PC-3 (cell line): Measurements from ENCODE around the gene RNF212B.
"Not testable (repeated sequence)": the region's sequence is repeated elsewhere in the genome, so short reads cannot be mapped to it uniquely, and the experiment has no call there.

Experiments
- CTCF ChIP-seq: fragments of 300-600 bp; sonication (generic); conservative IDR thresholded peaks from 2 replicates; pipeline ENCODE4 v1.5.1; 2017; ENCODE audit warnings: antibody characterized with exemption, low read depth, mild to moderate bottlenecking, low read length
- EZH2 ChIP-seq: fragments of 300-600 bp; sonication (generic); IDR thresholded peaks from one replicate; pipeline ENCODE4 v1.6.1; 2017; ENCODE audit warnings: antibody characterized with exemption, mild to moderate bottlenecking, low read length; ENCODE audit not compliant: unreplicated experiment
- EZH2phosphoT487 ChIP-seq: fragments of 300-600 bp; sonication (generic); IDR thresholded peaks from 2 replicates; pipeline ENCODE4 v1.6.1; 2018; ENCODE audit warnings: mild to moderate bottlenecking, antibody characterized with exemption, low read length, borderline replicate concordance

DNA sequence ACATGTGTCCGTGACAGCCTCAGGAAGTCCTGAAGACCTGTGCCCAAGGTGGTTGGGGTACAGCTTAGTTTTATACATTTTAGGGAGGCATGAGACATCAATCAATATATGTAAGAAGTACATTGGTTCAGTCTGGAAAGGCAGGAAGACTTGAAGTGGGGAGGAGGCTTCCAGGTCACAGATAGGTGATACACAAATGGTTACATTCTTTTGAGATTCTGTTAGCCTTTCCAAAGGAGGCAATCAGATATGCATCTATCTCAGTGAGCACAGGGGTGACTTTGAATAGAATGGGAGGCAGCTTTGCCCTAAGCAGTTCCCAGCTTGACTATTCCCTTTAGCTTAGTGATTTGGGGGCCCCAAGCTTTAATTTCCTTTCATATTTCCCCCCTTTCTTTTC lies 38.6 kb upstream of the RNF212B start:
- TF ChIP-seq EZH2, CTCF, EZH2phosphoT487: not testable (repeated sequence)
